ENCODE data around the gene CLIP1.

DNA sequence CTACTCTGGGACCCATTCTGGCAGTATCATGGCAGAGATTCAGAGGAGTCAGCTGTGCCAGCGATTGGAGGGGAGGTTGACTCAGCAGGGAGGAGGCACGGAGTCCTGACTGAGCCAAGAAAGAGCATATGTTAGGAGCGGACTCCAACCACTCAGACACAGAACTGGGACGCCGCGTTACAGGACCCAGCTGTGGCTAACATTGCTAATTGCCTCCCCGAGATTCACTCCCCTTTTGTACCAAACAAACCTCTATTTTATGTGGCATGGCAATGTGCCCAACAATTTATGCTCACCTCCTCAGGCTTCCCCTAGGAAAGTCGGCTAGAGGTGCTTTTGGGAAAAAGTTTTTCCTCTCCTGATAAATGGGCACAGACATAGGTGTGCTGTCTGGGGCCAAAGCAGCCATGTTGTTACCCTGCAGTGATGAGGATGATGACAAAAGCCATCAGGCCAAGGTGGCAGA, 15.2 kb upstream of the CLIP1 start:
- TF ChIP-seq POLR2A (IDR thresholded peaks at IDR 0.05) = no peak
- no peak for TF ChIP-seq CTCF (IDR thresholded peaks at IDR 0.05)
- no peak for TF ChIP-seq EP300 (IDR thresholded peaks at IDR 0.05)

All from sigmoid colon (tissue), 4 donors.